Subcutaneous adipose tissue (tissue), 4 donors: ENCODE measurements around the gene DDX43. TPM values are rescaled to one million over a fixed set of nuclear protein-coding genes. Genes with fewer than 3 reads are reported as not detected.

Experiments used
- CTCF ChIP-seq: fragments of 450-650 bp; IDR thresholded peaks from one replicate; pipeline ENCODE4 v1.5.1; 2016; ENCODE audit warnings: low read depth, mild to moderate bottlenecking, control low read depth, antibody characterized with exemption, moderate library complexity
- total RNA-seq, 4 donors: library from RNA; depleted of rRNA; stranded (reverse); fragments of >200 nt; gene quantifications; one replicate each; pipeline ENCODE4 v1.1.0, GENCODE V29; 2016

Gene DDX43
- total RNA-seq, 4 donors from 2014 or later, result 0.98 to 3.2 (median 2.2) TPM

GRCh38 chr6:73389854-73390253, 4.8 kb upstream of the DDX43 start:
- no peak for TF ChIP-seq CTCF

- no peak for TF ChIP-seq CTCF
Measured at GRCh38 chr6:73391675-73392074, 3.0 kb upstream of the DDX43 start.

DNA sequence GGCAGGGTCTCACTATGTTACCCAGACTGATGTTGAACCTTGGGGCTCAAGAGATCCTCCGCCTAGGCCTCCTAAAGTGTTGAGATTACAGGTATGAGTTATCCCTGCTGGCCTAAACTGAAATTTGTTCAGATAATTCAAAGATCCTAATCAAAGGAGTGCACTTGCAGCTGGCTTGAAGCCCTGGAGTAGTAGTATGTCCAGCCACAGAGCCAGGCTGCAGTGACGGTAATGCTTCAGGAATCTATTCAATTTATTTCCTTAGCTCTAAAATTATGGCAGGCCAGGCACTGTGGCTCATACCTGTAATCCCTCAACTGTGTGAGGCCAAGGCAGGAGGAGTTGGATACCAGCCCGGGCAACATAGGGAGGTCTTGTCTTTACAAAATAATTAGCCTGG, 1.4 kb upstream of the DDX43 start:
- TF ChIP-seq CTCF, result no peak

GRCh38 chr6:73395875-73396274, 1.2 kb downstream of the DDX43 start:
- no peak for TF ChIP-seq CTCF

GRCh38 chr6:73400656-73401055, 6.0 kb downstream of the DDX43 start:
- no peak for TF ChIP-seq CTCF

DNA sequence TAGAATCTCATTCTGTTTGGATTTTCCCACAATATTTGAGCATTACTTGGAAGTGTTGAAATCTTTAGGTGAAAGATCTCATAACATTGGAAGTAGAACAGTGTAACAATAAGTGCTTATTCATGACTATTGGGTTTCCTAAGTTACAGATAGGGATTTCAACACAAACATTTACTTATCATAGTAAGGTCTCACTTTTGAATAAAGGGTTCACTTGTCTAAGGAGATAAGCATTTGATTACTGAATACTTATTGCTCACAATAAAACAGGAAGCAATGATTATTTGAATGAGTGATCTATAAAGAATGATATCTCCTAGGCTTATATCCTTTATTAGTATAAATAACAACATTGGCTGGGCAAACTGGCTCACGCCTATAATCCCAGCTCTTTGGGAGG, 14.8 kb downstream of the DDX43 start:
- no peak for TF ChIP-seq CTCF

GRCh38 chr6:73413102-73413501, 18.5 kb downstream of the DDX43 start:
- TF ChIP-seq CTCF, result no peak
